IMR-90 (cell line): ENCODE measurements around the gene SNAPC2. TPM values are rescaled to one million over a fixed set of nuclear protein-coding genes. Genes with fewer than 3 reads are reported as not detected.
A peak's percentile ranks its signal among the peaks of the same experiment; 100 is the strongest.

ENCODE experiments used
- ATAC-seq: fragments of 200-7000 bp; cut with Tn5 transposase; 2 replicates; pipeline ENCODE4 v1.9.1; 2020; ENCODE audit warnings: low read depth, mild to moderate bottlenecking, moderate library complexity
- BruUV-seq: library from RNA; stranded (reverse); fragments of 400-500 nt; replicated peaks from 2 replicates; lab custom pipeline; 2021; lab: Mats Ljungman, UMichigan
- CTCF ChIA-PET: fragments of 300-600 bp; formaldehyde crosslinking; extraction: SDS; loops from one replicate; lab custom pipeline; 2021; ENCODE audit warnings: antibody characterized with exemption; lab: Yijun Ruan, JAX
- POLR2A ChIA-PET: fragments of 300-600 bp; sonication (Branson Sonifier 250); formaldehyde crosslinking; loops from one replicate; lab custom pipeline; 2022; ENCODE audit warnings: antibody characterized with exemption; ENCODE audit not compliant: unreplicated experiment; lab: Charles Lee
- DNase-seq: peaks from one replicate; pipeline ENCODE4 v3.0.0; 2013
- H2AFZ ChIP-seq: replicated peaks from 2 replicates; pipeline ENCODE3; 2013; ENCODE audit warnings: low read length, mild to moderate bottlenecking; ENCODE audit not compliant: poor library complexity
- H2AK5ac ChIP-seq: 2 replicates; pipeline ENCODE4 v1.6.1; 2013; ENCODE audit warnings: low read depth, low read length, inconsistent platforms
- H2AK9ac ChIP-seq: replicated peaks from 2 replicates; pipeline ENCODE3; 2013; ENCODE audit warnings: mild to moderate bottlenecking, low read depth, low read length, moderate library complexity; ENCODE audit not compliant: poor library complexity
- H2BK120ac ChIP-seq: 2 replicates; pipeline ENCODE4 v1.6.1; 2013; ENCODE audit warnings: low read depth, low read length, inconsistent platforms
- H2BK15ac ChIP-seq: 3 replicates; pipeline ENCODE4 v1.6.1; 2013; ENCODE audit warnings: low read depth, low read length, inconsistent platforms
- H2BK20ac ChIP-seq: 2 replicates; pipeline ENCODE4 v1.6.1; 2013; ENCODE audit warnings: low read depth, mild to moderate bottlenecking, inconsistent platforms, low read length, moderate library complexity
- H2BK5ac ChIP-seq: 2 replicates; pipeline ENCODE4 v1.6.1; 2013; ENCODE audit warnings: mild to moderate bottlenecking, low read depth, low read length, inconsistent platforms; ENCODE audit not compliant: poor library complexity, severe bottlenecking
- H3K14ac ChIP-seq: replicated peaks from 2 replicates; pipeline ENCODE4 v1.6.1; 2013; ENCODE audit warnings: low read depth, low read length, inconsistent platforms
- H3K18ac ChIP-seq: 2 replicates; pipeline ENCODE4 v1.6.1; 2013; ENCODE audit warnings: low read depth, low read length, control low read depth
- H3K23ac ChIP-seq: 2 replicates; pipeline ENCODE4 v1.6.1; 2013; ENCODE audit warnings: low read depth, low read length, inconsistent platforms
- H3K27ac ChIP-seq: 2 replicates; pipeline ENCODE4 v1.5.1; 2013; ENCODE audit warnings: mild to moderate bottlenecking, control low read depth, low read length; ENCODE audit not compliant: insufficient read depth
- H3K27me3 ChIP-seq: 2 replicates; pipeline ENCODE4 v1.6.1; 2013; ENCODE audit warnings: low read length; ENCODE audit not compliant: control insufficient read depth, insufficient read depth
- H3K36me3 ChIP-seq: 2 replicates; pipeline ENCODE4 v1.6.1; 2013; ENCODE audit warnings: low read length, mixed read lengths; ENCODE audit not compliant: control insufficient read depth, insufficient read depth
- H3K4ac ChIP-seq: 2 replicates; pipeline ENCODE4 v1.6.1; 2013; ENCODE audit warnings: low read depth, low read length, inconsistent platforms
- H3K4me1 ChIP-seq: 2 replicates; pipeline ENCODE4 v1.6.1; 2013; ENCODE audit warnings: low read length, mixed read lengths; ENCODE audit not compliant: control insufficient read depth, insufficient read depth
- H3K4me2 ChIP-seq: 2 replicates; pipeline ENCODE4 v1.6.1; 2013; ENCODE audit warnings: low read depth, mild to moderate bottlenecking, control low read depth, low read length, moderate library complexity
- H3K4me3 ChIP-seq: 2 replicates; pipeline ENCODE4 v1.5.1; 2013; ENCODE audit warnings: low read depth, mild to moderate bottlenecking, control low read depth, low read length, moderate library complexity; ENCODE audit not compliant: insufficient read depth
- H3K56ac ChIP-seq: 2 replicates; pipeline ENCODE4 v1.6.1; 2013; ENCODE audit warnings: low read length, inconsistent platforms; ENCODE audit not compliant: insufficient read depth; ENCODE audit errors: extremely low read depth
- H3K79me1 ChIP-seq, 2 experiments: 2 replicates each; pipeline ENCODE4 v1.6.1; 2013; ENCODE audit warnings: low read length in 2 of 2, inconsistent platforms in 1 of 2, low read depth in 1 of 2
- H3K9ac ChIP-seq: 2 replicates; pipeline ENCODE4 v1.6.1; 2013; ENCODE audit warnings: low read depth, low read length, control low read depth
- H3K9me1 ChIP-seq: 2 replicates; pipeline ENCODE4 v1.6.1; 2013; ENCODE audit warnings: low read length, inconsistent platforms; ENCODE audit not compliant: insufficient read depth
- H3K9me3 ChIP-seq: 2 replicates; pipeline ENCODE4 v1.6.1; 2013; ENCODE audit warnings: low read length; ENCODE audit not compliant: control insufficient read depth, insufficient read depth
- H4K20me1 ChIP-seq: 2 replicates; pipeline ENCODE4 v1.6.1; 2013; ENCODE audit warnings: low read length, inconsistent platforms; ENCODE audit not compliant: insufficient read depth
- H4K5ac ChIP-seq: 2 replicates; pipeline ENCODE4 v1.6.1; 2013; ENCODE audit warnings: mild to moderate bottlenecking, low read depth, low read length, control low read depth
- H4K8ac ChIP-seq, 2 experiments: 2 replicates each; pipeline ENCODE4 v1.6.1; 2013; ENCODE audit warnings: low read depth in 2 of 2, low read length in 2 of 2, control low read depth in 1 of 2, inconsistent platforms in 1 of 2
- H4K91ac ChIP-seq: 2 replicates; pipeline ENCODE4 v1.6.1; 2013; ENCODE audit warnings: low read depth, low read length, inconsistent platforms; ENCODE audit not compliant: insufficient read depth
- BHLHE40 ChIP-seq: fragments of 150-350 bp; IDR thresholded peaks from 2 replicates; pipeline ENCODE4 v1.6.1; 2016; ENCODE audit warnings: mild to moderate bottlenecking, low read depth, low read length
- CTCF ChIP-seq: conservative IDR thresholded peaks from 2 replicates; pipeline ENCODE4 v1.5.1; 2012; ENCODE audit warnings: mild to moderate bottlenecking, low read depth, low read length, improper control_type of control experiment
- MXI1 ChIP-seq: IDR thresholded peaks from 2 replicates; pipeline ENCODE4 v1.6.1; 2012; ENCODE audit warnings: low read depth, mild to moderate bottlenecking, low read length, moderate library complexity, borderline replicate concordance
- NFE2L2 ChIP-seq: fragments of 150-350 bp; IDR thresholded peaks from 2 replicates; pipeline ENCODE4 v1.6.1; 2016; ENCODE audit warnings: low read depth, mild to moderate bottlenecking, low read length
- RFX5 ChIP-seq: IDR thresholded peaks from 2 replicates; pipeline ENCODE4 v1.8.0; 2012; ENCODE audit warnings: low read depth, mild to moderate bottlenecking, low read length, moderate library complexity
- USF2 ChIP-seq: fragments of 150-350 bp; IDR thresholded peaks from 2 replicates; pipeline ENCODE4 v1.6.1; 2017; ENCODE audit warnings: mild to moderate bottlenecking, antibody characterized with exemption, low read length, low read depth
- WGBS, 2 experiments: methylation state at CpG; one replicate each; pipeline versions ENCODE4 v1.1.5 to v1.1.7; 2013; ENCODE audit warnings: missing lambda C conversion rate in 2 of 2; ENCODE audit not compliant: insufficient read length in 1 of 2; ENCODE audit errors: extremely low coverage in 2 of 2; 5-methylcytosine and 5-hydroxymethylcytosine counted together
- dilution Hi-C: fragments of 300-500 bp; cut with HindIII; formaldehyde crosslinking; loops from one replicate; pipeline ENCODE4 v1.14.3; 2018; ENCODE audit warnings: low sequenced_read_pairs; ENCODE audit not compliant: unreplicated experiment
- in situ Hi-C: fragments of 300-500 bp; cut with MboI; formaldehyde crosslinking; loops from 3 replicates; pipeline ENCODE4 v1.14.3; 2019; ENCODE audit warnings: low sequenced_read_pairs, inconsistent platforms, mixed read lengths
- intact Hi-C: fragments of 100-400 bp; cut with micrococcal nuclease; formaldehyde crosslinking; loops from 2 replicates; pipeline ENCODE4 v1.10.0; 2022
- polyA plus RNA-seq, 3 experiments: library from polyadenylated mRNA; depleted of rRNA; stranded (reverse); fragments of >200 nt; gene quantifications; 2 replicates each; pipeline ENCODE4 v1.2.3, GENCODE V29; 2012; ENCODE audit warnings: low replicate concordance in 1 of 3
- total RNA-seq: library from RNA; depleted of rRNA; stranded (reverse); fragments of >200 nt; gene quantifications from 2 replicates; pipeline ENCODE4 v1.2.3, GENCODE V29; 2012

Gene SNAPC2
- total and polyA plus RNA-seq, 2 of the 4 experiments (the other 2 are of a cell fraction) = 12.5 to 29.2 TPM

GRCh38 chr19:7870571-7871436 lies 49.3 kb upstream of the SNAPC2 start:
- H2BK15ac ChIP-seq = no peak overlapping the region
- ATAC-seq (no peak), DNase-seq (no peak)
- H3K4me1 ChIP-seq = peaks cover 16% of the 10 kb centered on the region
- H3K9ac ChIP-seq = no peak overlapping the region
- in situ Hi-C loops (no loop called here), dilution Hi-C loops (no loop called here), intact Hi-C loops (no loop called here)
- no peak overlapping the region for H2AK9ac ChIP-seq
- H4K20me1 ChIP-seq = peaks cover 8% of the 10 kb centered on the region
- H4K8ac ChIP-seq = no peak overlapping the region
- no peaks in the 10 kb centered on the region for H3K36me3 ChIP-seq
- peaks cover 33% of the 10 kb centered on the region for H3K27me3 ChIP-seq
- H2AK5ac ChIP-seq = no peak overlapping the region
- 70% methylated on average over 8 of the region's 11 CpGs; no CpG with 5 or more reads in 1 of the 2 experiments for WGBS, 2 experiments
- H3K4me2 ChIP-seq = no peak overlapping the region
- CTCF ChIA-PET = no interaction called here
- H3K18ac ChIP-seq = no peak overlapping the region
- no peak overlapping the region for H4K5ac ChIP-seq
- no peak overlapping the region for H3K23ac ChIP-seq
- no peak overlapping the region for H2BK120ac ChIP-seq
- H3K9me3 ChIP-seq = no peaks in the 10 kb centered on the region
- POLR2A ChIA-PET = no interaction called here
- TF ChIP-seq MXI1 (no peak), USF2 (no peak), CTCF (no peak), BHLHE40 (no peak), NFE2L2 (no peak), RFX5 (no peak)
- no peak overlapping the region for H2BK5ac ChIP-seq
- H3K4ac ChIP-seq = no peak overlapping the region
- peak overlapping the region; percentile 51 for H2AFZ ChIP-seq
- H4K91ac ChIP-seq = no peak overlapping the region
- no peak overlapping the region for H2BK20ac ChIP-seq
- H3K14ac ChIP-seq = no peak overlapping the region
- no peak overlapping the region for H3K56ac ChIP-seq
- H3K79me1 ChIP-seq = no peaks in the 10 kb centered on the region
- H3K4me3 ChIP-seq = no peak overlapping the region
- no peaks in the 10 kb centered on the region for H3K9me1 ChIP-seq
- no TSS peak for BruUV-seq
- H3K27ac ChIP-seq = no peak overlapping the region
